ENCODE measurements around the gene MYH16. TPM values are rescaled to one million over a fixed set of nuclear protein-coding genes. Genes with fewer than 3 reads are reported as not detected.

Gene MYH16
- total RNA-seq, 2 experiments from 2014 or later, result not detected

Other genes with a start within 250 kb of the MYH16 start
- 10 to 100 TPM; 10.3 to 10.4 TPM for gene SMURF1, start 128.7 kb upstream of the MYH16 start, total RNA-seq
- not detected for gene KPNA7, start 64.7 kb upstream of the MYH16 start, total RNA-seq
- 10 to 100 TPM; 51.4 to 56.1 TPM for gene ARPC1A, start 53.1 kb downstream of the MYH16 start, total RNA-seq
- gene ARPC1B, start 101.9 kb downstream of the MYH16 start, total RNA-seq, result 100 to 1,000 TPM; 408 to 412 TPM
- gene PDAP1, start 135.8 kb downstream of the MYH16 start, total RNA-seq, result 100 to 1,000 TPM; 104 TPM
- 100 to 1,000 TPM; 101 to 110 TPM for gene BUD31, start 136.1 kb downstream of the MYH16 start, total RNA-seq
- 10 to 100 TPM; 10.9 to 13.4 TPM for gene PTCD1, start 166.0 kb downstream of the MYH16 start, total RNA-seq
- 10 to 100 TPM; 64.0 to 65.8 TPM for gene CPSF4, start 166.1 kb downstream of the MYH16 start, total RNA-seq
- gene ATP5MF, start 193.3 kb downstream of the MYH16 start, total RNA-seq, result 100 to 1,000 TPM; 437 to 479 TPM
- gene ZNF789, start 200.1 kb downstream of the MYH16 start, total RNA-seq, result 10 to 100 TPM; 21.5 to 24.2 TPM
- 10 to 100 TPM; 48.3 to 58.1 TPM for gene ZNF394, start 227.4 kb downstream of the MYH16 start, total RNA-seq
- 10 to 100 TPM; 13.9 TPM for gene ZKSCAN5, start 231.8 kb downstream of the MYH16 start, total RNA-seq

Measured in activated CD8-positive, alpha-beta T cell treated with anti-CD3 and anti-CD28 coated beads, Interleukin-2, amount 10 ng/mL, durations not matched to agents 7 days and 5 days (primary cell).